GM10266 (cell line): ENCODE measurements around the gene SELENOS.

Experiments
- DNase-seq: peaks from one replicate; pipeline ENCODE4 v3.0.0; 2012; ENCODE audit errors: extremely low spot score
- TF ChIP-seq, protein P1 (sequence below): IDR thresholded peaks from 2 replicates; pipeline ENCODE4 v1.5.1; 2012; ENCODE audit warnings: mild to moderate bottlenecking, low read depth; ENCODE audit not compliant: control insufficient read depth, insufficient read depth; ENCODE audit errors: missing control alignments

SELENOS gene

DNA sequence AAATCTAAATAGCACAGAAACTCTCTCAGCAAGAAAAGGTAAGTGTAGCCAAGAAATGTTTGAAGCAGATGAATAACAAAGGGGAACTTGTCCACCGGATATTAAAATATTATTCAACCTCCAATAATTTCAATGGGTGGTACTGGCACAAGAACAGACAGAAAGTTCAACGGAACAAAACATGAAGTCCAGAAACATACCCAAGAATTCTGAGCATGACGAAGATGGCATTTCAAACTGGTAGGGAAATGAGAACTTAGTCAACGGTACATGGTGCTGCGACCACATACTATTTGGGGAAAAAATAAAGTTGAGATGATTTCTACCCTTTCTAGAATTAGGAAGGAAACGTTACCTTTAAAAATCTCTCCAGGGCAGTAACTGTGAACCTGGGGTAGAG lies 30.9 kb downstream of the SELENOS start:
- TF ChIP-seq, protein P1, sequence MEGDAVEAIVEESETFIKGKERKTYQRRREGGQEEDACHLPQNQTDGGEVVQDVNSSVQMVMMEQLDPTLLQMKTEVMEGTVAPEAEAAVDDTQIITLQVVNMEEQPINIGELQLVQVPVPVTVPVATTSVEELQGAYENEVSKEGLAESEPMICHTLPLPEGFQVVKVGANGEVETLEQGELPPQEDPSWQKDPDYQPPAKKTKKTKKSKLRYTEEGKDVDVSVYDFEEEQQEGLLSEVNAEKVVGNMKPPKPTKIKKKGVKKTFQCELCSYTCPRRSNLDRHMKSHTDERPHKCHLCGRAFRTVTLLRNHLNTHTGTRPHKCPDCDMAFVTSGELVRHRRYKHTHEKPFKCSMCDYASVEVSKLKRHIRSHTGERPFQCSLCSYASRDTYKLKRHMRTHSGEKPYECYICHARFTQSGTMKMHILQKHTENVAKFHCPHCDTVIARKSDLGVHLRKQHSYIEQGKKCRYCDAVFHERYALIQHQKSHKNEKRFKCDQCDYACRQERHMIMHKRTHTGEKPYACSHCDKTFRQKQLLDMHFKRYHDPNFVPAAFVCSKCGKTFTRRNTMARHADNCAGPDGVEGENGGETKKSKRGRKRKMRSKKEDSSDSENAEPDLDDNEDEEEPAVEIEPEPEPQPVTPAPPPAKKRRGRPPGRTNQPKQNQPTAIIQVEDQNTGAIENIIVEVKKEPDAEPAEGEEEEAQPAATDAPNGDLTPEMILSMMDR, result no peak
- no peak for DNase-seq

DNA sequence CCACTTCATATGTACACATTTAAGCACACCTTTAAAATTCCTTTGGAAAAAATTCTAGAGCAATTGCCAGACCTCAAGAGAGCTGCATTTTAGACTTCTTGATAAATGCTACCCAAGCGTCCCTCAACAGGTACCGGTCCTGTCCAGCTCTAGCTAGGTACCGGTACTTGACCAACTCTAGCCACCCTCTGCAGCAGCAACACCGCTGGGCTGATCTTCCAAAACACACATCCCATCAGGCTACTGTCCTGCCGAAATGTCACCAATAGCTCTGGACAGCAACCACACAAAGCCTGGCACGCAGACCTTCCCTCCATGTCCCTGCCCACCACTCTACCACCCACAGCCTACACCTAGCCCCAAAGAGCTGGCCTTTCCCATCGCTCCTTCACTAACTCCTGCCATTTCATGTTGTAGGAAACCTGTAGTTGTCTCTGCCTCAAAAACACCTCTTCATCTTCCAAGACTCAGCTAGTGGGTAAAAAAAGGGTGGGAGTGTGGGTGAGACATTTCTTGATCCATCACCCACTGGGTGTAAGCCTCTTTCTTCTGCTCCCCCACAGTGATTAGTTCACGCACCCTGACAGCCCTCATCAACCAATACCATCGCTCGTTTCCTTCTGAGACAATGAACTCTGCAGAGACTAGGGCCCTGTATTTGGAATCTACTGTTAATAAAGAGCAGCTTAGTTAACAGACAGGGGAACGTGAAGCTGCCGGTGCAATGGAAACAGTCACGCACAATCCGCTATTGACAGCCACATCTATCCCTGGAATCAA lies 32.2 kb downstream of the SELENOS start:
- TF ChIP-seq, protein P1, result no peak

DNA sequence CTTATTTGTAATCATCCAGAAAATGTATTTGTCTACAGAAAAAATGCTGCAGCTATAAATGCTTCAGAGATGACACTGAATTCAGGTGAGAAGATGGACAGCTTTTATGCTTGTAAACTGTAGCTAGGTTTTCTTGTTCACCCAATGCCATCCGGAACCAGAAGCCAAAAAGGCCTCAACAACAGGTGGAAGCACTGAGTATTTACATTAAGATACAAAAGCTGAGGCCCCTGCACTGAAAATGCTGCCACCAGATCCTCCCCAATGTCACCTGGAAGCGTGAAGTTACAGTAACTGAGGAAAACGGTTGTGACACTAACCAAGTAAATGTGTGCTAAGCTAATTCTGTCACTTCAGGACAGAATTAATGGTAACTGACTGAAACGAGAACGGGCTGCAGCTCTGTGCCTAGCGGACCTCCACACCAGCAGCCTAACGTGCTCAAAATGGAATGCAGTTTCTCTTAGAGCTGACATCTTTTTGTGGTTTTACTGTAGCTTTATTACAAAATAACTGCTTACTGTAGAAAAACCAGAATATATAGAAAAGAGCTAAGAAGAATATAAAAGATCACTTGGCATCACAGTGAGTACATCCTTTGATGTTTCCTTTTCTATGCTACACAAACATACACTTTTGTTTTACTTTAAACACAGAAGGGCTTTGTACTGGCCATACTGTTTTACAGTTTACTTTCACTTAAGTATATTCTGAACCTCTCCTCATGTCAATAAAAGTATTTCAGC lies 33.1 kb downstream of the SELENOS start:
- TF ChIP-seq, protein P1, result no peak
- no peak for DNase-seq

More for the DNA sequence above, 32.2 kb downstream of the SELENOS start:
- no peak for DNase-seq

DNA sequence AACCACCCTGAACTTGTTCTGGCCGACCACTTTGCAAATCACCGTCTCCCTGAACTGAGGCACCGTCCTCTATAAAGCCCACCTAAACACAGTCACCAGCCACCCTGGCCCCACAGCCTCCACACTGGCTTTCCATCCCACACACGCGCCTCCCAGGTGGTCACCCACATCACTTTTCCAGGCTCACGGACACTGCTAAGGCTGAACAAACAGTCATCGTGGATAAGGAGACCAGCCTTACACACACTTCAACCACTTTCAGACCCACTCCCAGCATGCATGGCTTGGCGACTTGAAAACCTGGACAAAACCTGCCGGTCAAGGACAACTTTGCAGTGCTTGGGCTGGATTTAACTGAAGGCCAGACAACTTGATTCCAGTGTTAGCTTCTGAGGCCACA lies 33.9 kb downstream of the SELENOS start:
- no peak for DNase-seq
- TF ChIP-seq, protein P1, result no peak

DNA sequence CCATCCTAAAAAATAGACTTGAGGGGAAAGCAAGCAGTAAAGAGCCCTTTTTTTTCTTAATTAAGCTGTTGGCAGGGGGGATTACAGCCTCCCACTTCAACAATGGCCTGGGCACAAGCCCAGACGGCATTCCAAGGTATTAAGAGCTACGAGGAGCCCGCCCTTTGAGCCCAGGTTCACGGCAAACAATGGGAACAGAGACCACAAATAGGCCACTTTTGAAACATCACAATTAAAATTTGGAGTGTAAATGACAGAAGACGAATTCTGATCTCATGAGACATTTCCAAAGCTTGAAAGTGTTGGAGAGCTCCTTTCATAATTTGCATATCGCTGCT lies 34.3 kb downstream of the SELENOS start:
- TF ChIP-seq, protein P1, result no peak
- DNase-seq, result no peak

DNA sequence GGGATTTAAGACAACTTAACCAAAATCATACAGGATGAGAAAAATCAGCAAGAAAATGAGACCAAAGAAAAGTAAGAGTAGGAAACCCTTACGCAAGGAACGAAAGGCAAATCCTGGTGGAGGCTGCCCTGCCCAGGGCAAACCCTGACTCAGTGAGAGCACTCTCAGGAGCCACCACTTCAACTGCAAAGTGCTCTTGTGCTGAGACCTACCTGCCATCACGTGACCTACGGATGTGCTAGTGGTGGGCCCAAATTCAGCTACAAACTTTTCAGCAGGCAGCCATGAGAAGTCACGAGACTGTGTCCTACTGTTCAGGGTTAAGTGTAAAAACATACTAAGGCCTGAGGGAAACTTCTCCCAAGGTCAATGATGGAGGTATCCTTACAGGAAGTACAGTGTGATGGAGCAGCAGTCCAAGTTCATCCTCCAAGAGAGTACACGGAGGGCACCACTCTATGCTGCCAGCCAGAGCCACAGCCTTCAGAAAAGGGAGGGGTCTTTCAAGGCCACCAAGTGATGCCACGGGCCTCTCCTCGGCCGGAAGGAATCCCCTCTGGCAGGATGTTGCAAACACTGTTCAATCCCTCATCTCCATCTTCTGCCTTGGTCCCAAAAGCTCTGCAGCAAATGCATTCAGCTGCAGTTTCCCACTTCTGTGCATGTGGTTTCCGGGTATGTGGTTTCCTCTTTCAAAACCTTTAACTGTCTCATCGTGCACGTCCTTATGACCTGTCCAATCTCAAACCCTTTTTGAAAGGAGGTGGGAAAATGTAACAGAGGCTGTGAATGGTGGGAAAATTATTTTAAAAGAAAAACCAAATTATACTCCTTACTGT lies 34.9 kb downstream of the SELENOS start:
- peak; percentile 74 for DNase-seq

More for the DNA sequence above, 34.9 kb downstream of the SELENOS start:
- TF ChIP-seq, protein P1, result no peak
